Prostate gland (tissue), 2 donors: ENCODE data around the gene GIMAP4.

Experiments
- CTCF ChIP-seq, 4 experiments: fragments of 200-600 bp in 2 of 4; fragments of 450-650 bp in 2 of 4; sonication (generic) in 2 of 4; IDR thresholded peaks; 1 replicate in 3 of 4; 2 replicates in 1 of 4; pipeline ENCODE4 v1.5.1; 2016 to 2019; ENCODE audit warnings: antibody characterized with exemption in 4 of 4, mild to moderate bottlenecking in 2 of 4, moderate library complexity in 2 of 4
- POLR2AphosphoS5 ChIP-seq: sonication (generic); formaldehyde crosslinking; IDR thresholded peaks from one replicate; pipeline ENCODE4 v1.6.1; 2017; ENCODE audit warnings: antibody characterized with exemption

- TF ChIP-seq CTCF (IDR thresholded peaks at IDR 0.05): no peak
- TF ChIP-seq POLR2AphosphoS5: peak; percentile 12
Measured at GRCh38 chr7:150580638-150581394, 13.6 kb downstream of the GIMAP4 start.
